GM18499 (cell line): ENCODE data around the gene TCHP.
"Not testable (repeated sequence)": the region's sequence is repeated elsewhere in the genome, so short reads cannot be mapped to it uniquely, and the experiment has no call there.

ENCODE experiments used
- ATAC-seq: cut with Tn5 transposase; IDR thresholded peaks from one replicate; pipeline ENCODE4 v1.9.1; 2021; ENCODE audit warnings: moderate number of reproducible peaks; ENCODE audit not compliant: insufficient read depth, unreplicated experiment

The TCHP gene

DNA sequence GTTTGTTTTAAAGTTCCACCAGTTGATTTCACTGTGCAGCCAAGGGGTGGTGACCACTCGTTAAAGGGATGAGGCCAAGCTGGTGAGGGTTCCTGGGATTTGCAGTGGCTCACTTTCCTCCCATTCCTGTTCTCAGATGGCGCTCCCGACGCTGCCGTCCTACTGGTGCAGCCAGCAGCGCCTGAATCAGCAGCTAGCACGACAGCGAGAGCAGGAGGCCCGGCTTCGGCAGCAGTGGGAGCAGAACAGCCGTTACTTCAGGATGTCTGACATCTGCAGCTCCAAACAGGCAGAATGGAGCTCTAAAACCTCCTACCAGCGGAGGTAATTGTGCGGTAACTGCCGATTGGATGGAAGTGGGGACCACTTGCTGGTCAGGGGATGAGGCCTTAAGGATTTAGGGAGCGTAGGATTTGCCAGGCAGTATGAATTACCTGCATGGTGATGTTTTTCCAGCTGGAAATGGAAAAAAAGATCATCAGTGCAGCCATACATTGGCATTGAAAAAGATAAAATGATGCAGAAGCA is 2.9 kb downstream of the TCHP start:
- no peak for ATAC-seq

DNA sequence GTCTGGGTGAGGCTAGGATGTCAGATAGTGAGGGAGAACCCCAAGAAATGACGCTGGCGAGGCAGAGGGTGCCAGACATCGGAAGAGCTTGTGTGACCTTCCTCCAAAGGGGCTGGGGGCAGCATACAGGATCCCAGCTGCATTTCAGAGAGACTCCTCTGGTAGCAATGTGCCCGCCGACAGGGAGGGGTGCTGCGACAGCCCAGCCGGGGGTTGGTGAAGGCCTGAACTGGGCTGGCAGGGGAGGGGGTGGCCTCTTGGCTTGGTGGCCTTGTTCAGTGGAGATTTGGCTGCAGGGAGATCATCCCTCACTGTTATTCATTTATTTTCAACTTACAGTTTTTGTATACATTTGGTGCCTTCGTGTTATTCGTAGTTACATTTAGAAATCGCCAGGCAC is 5.2 kb downstream of the TCHP start:
- no peak for ATAC-seq

DNA sequence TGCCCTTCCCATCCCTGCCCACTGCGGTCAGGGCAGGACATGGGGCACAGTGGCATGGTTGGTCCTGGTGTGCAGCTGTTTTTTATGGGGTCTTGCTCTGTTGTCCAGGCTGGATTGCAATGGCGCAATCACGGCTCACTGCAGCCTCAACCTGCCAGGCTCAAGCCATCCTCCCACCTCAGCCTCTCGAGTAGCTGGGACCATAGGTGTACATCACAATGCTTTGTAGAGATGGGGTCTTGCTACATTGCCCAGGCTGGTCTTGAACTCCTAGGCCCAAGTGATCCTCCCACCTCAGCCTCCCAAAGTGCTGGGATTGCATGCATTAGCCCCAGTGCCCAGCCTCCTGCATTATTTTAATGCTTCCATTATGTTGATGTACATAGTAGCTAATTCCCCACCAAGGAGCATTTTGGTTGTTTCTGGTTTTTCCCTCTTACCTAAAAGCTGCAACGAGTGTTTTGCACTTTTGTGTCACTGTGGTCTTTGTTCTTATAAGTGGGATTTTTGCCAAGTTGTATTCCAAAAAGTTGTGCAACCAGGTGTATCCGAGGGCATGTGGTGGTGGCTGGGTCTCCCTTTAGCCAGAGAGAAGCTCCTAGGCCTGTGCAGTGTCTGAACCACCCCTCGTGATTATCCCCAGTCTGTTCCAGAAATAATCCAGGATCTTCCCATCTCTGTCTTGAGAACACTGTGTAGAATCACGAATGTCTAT is 10.3 kb downstream of the TCHP start:
- ATAC-seq = no peak

DNA sequence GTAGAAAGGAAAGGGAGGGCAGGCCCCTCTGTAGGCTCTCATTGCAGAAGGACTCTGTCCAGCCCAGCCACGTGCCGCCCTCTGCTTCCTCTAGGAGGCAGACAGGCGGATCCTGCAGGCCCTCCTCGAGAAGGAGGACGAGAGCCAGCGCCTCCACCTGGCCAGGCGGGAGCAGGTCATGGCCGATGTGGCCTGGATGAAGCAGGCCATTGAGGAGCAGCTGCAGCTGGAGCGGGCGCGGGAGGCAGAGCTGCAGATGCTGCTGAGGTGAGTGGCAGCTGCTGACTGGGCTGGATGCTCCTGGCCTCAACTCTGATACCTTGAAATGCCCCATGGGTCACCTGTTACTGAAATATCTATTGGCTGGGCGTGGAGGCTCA is 10.9 kb downstream of the TCHP start:
- no peak for ATAC-seq

DNA sequence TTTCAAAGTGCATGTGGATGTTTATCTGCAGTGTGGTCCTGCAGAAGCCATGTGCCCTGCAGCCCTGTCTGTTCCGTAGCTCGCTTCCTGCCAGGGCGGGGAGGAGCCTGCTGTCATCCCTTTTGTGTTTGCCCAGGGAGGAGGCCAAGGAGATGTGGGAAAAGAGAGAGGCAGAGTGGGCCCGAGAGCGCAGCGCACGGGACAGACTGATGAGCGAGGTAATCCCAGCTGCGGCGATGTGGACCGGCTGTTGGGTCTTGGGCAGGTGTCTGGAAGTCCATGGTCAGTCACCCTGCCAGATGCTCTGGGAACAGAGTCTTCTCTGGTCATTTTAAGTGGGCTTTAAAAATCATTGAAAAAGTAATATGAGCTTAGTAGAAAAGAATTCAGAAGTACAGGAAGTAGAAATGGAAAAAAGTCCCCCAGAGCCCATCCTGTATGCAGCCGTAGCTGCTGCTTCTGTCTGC is 12.8 kb downstream of the TCHP start:
- no peak for ATAC-seq

- no peak for ATAC-seq
Measured at GRCh38 chr12:109914461-109914860, 14.4 kb downstream of the TCHP start.

DNA sequence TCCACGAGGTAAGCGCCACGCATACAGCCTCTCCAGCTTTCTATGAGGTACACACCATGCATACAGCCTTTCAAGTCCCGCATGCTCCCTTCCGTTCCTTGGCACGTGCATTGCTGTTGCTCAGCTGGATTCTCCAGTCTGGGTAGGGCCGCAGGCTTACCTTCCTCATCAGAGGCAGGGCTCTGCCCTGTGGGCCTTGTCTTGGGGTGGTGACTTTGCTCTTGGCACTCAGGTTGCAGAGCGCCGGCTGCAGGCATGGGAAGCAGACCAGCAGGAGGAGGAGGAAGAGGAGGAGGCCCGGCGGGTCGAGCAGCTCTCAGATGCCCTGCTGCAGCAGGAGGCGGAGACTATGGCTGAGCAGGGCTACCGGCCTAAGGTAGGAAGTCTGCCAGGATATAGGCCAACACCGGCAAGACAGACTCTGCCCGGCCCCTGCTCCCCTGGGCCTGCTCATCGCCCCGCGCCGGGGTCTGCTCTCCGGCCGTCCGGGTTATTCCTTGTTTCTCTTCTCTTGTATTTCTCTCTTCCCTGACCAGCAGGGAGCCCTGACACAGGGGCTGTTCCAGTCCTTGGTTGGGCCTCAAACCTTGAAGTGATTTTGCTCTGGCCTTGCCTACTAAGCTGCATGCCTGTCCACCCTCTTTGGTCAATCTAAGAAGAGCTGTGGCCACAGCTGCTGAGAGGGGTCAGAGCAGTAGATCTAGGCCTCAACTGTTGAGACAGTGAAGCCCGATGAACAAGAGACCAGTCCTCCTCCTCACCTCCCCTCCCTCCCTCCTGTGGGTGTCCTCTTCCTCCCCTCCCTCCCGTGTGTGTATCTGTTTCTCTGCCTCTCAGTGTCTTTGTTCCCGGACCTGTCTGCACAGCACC is 15.3 kb downstream of the TCHP start:
- no peak for ATAC-seq

DNA sequence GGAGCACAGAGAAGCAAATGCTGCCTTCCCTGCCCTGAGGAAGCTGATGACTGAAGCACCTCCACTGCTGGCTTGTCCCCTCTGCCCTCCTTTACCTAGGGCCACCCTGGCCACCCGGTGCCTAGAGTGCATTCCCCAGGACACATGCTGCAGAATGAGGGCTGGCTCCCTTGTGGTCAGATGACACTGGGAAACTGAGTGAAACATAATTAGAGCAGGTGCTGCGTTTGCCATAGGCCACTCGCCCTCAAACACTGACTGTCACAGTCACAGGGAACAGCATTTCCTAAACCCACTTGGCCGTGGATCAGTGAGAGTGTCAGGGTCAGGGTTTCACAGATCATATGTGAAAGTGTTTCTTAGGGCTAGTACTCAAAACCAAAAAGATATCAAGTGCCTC is 16.0 kb downstream of the TCHP start:
- no peak for ATAC-seq

DNA sequence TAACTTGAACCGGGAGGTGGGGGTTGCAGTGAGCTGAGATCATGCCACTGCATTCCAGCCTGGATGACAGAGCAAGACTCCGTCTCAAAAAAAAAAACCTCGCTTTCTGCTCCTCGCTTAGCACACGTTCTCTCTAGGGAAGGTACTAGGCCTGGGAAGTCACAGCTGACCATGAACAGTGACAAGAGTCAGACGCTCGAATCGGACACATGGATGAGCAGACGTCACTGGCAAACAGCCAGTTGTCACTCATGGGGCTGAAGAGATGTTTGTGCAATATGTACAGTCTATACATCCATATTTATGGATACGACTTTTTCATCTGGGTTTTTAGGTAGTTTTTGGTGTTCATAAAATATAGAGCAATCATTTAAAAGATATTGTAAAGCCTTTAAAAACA is 19.4 kb downstream of the TCHP start:
- no peak for ATAC-seq

DNA sequence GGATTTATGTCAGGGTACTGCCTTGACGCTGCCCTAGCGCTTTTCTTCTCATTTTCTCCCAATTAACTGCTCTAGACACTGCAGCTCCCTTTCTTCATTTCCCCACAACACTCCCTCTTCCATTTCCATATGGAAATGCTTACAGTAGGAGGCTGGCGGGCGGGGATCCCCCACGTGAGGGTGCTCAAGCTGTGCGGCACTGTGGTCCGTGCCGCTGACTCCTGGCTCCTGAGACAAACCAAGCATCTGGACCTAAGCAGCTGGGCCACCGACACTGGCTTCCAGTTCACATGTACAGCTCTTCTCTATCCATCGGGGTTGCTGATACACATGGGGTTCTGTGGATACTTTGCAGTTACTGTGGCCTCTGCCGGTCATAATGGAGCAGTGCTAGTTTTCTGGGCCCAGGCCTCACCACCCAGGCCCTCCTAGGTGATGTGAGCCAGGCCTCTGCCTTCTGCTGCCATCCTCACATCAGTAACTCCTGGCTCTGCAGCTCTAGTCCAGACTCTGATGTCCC is 20.2 kb downstream of the TCHP start:
- ATAC-seq = no peak

DNA sequence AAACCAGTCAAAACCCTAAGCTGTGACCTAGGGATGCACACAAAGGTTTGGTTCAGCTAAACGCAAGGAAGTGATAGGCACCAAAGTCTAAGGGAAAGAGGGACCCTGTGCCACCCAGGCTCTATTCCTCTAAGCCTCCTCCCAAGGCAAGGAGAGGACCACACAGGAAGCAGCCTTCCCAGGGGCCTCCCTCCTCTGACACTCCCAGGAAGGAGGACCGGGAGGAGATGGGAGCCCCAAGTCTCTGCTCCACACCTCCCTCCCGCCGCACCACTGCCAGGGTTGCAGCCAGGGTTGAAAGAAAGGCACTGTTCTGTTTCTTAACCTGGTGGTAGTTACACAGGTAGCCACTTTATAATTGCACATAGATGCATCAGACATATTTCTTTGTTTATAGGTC is 21.9 kb downstream of the TCHP start:
- no peak for ATAC-seq

DNA sequence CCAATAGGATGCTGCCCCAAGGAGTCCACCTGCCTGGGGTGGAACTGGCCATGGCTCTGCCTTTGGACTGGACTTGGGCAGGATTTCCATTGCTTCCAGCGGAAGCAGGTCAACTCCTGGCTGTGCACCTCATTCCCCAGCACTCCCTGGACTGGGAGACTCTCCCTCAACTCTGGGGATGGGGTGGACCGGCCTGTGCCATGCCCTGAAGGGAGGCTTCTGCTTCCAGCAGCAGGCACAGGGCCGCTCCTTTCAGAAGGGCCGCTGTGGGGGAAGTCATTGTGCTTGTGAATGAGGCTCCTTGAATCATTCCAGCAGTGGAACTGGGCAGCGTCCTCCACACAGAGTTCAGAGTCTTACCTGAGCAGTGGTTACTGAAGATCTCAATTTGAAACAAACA is 23.0 kb downstream of the TCHP start:
- no peak for ATAC-seq

DNA sequence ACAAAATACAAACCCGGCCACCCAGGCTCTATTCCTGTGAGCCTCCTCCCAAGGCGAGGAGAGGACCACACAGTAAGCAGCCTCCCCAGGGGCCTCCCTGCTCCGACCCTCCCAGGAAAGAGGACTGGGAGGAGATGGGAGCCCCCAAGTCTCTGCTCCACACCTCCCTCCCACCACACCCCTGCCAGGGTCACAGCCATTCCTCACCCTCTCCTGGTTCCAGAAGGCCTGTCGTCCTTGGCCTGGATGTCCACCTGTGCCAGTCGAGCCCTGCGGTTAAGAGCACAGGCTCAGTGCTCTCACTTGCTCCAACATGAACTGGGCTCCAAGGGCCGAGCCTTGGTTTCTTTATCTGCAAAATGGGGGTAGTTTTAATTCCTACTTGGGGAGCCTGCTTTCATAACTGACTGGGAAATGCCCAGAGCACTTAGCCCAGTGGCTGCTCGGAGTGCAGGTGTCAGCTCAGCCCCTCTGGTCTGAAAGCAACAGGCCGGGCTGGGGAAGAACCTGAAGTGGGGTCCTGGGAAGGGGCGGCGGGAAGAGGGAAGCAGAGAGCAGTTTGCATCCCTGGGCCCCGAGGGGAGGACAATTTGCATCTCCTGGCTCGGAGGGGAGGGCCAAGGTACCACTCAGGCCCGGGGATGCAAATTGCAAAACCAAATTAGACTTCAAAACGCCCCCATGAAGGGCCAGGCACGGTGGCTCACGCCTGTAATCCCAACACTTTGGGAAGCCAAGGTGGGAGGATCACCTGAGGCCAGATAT is 23.6 kb downstream of the TCHP start:
- ATAC-seq = no peak

DNA sequence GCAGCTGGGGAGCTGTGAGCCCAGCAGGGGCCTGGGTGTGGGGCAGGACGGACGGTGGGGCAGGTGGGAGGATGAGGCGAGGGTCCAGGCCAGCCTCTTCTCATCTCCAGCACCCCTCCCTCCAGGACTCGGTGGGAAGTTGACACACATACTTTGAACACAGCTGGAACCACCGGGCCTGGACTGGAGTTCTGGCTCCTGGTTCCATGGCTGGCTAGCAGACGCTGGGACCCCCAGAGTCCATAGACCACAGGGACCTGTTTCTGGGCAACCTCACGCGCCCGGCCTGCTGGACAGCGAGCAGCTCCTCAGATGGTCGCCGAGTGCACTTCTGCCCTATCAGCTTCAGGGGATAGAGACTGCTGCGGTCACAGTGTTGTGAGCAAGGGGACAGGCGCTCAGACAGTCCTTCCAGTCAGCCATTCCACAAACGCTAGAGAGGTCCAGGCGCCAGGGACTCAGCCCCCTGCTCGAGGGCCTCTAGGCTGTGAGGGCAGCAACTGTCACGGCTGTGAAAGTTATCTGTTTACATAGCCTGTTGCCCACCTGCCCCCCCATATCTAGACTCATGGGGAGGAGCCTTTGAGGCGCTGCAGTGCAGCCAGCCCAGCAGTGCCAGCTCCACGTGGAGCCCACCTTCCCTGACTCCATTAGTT is 25.2 kb downstream of the TCHP start:
- no peak for ATAC-seq

DNA sequence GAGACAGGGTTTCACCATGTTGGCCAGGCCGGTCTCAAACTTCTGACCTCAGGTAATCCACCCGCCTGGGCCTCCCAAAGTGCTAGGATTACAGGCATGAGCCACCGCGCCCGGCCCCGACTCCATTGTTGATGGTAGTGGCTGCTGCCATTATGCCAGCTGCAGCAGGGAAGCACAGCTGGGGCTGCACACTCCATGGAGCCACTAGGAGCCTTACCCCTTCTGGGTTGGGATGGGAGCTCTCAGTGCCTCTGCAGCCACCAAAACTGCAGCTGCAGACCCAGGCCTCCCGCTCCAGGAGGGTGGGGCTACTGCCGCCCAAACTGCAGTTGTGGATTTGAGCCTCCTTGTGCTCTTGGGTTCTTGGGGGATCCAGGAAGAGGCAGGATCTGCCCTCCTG is 25.9 kb downstream of the TCHP start:
- ATAC-seq = no peak

- ATAC-seq = no peak
Measured at GRCh38 chr12:109926488-109927210, 26.6 kb downstream of the TCHP start.

DNA sequence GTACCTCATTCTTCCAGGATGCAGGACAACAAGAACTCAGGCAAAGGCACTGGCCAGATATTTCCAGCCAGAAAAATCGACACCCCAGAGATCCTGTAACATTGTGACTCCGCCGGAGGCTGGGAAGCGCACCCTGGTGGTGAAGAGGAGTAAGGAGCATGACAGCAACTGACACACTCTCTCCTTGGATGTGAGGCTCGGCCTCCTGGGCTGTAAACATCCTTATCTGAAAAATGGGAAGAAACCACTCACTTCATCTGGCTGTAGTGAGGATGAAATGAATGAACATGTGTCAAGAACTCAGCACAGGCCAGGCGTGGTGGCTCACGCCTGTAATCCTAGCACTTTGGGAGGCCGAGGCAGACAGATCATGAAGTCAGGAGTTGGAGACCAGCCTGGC is 27.5 kb downstream of the TCHP start:
- ATAC-seq = no peak

GRCh38 chr12:109928058-109928656 is 28.1 kb downstream of the TCHP start:
- no peak for ATAC-seq

- not testable (repeated sequence) for ATAC-seq
Measured at GRCh38 chr12:109929326-109929725, 29.3 kb downstream of the TCHP start.
